Measurements from ENCODE around the gene NAALADL2.
"Not testable (repeated sequence)": the region's sequence is repeated elsewhere in the genome, so short reads cannot be mapped to it uniquely, and the experiment has no call there.

GRCh38 chr3:175271465-175271864, 412.3 kb downstream of the NAALADL2 start:
- TF ChIP-seq EZH2 (IDR thresholded peaks at IDR 0.05; ENCODE audit: borderline replicate concordance); EZH2phosphoT487 (IDR thresholded peaks at IDR 0.05; ENCODE audit: low read depth, severe bottlenecking, unreplicated experiment): not testable (repeated sequence)
- TF ChIP-seq, protein P1, sequence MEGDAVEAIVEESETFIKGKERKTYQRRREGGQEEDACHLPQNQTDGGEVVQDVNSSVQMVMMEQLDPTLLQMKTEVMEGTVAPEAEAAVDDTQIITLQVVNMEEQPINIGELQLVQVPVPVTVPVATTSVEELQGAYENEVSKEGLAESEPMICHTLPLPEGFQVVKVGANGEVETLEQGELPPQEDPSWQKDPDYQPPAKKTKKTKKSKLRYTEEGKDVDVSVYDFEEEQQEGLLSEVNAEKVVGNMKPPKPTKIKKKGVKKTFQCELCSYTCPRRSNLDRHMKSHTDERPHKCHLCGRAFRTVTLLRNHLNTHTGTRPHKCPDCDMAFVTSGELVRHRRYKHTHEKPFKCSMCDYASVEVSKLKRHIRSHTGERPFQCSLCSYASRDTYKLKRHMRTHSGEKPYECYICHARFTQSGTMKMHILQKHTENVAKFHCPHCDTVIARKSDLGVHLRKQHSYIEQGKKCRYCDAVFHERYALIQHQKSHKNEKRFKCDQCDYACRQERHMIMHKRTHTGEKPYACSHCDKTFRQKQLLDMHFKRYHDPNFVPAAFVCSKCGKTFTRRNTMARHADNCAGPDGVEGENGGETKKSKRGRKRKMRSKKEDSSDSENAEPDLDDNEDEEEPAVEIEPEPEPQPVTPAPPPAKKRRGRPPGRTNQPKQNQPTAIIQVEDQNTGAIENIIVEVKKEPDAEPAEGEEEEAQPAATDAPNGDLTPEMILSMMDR (IDR thresholded peaks at IDR 0.05; ENCODE audit: poor library complexity), result not testable (repeated sequence)

Data from hepatocyte (in vitro differentiated cells).